ENCODE data around the gene BMPR1B.

DNA sequence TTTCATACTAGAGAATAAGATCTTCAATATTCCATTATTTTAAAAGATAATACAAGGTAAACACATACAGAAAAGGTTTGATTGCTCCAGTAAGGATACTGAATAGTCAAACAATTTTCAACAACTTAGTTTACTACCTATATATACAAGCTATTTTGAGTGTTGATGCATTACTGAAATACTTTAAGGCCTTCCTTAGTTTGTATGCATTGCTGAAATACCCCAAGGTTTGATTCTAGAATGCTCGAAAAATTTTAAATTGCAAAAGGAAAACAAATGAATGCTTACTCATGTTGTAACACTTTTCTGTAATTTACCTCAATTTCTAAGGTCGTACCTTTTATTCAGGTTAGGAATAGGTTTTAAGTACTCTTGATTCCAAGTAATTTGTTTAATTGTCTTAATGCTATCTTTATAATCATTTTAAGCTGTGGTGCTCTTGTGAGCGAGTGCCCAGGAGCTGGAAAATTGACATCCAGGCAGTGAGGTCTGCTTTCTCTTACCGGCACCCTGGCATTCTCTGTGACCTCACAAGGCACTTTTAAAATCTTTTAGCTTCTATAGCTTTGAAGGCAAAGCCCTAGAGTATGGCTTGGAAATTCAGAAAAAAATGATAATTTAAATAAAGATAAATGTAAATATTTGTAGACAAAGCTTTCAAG is 114.0 kb downstream of the BMPR1B start:
- TF ChIP-seq, protein P1, sequence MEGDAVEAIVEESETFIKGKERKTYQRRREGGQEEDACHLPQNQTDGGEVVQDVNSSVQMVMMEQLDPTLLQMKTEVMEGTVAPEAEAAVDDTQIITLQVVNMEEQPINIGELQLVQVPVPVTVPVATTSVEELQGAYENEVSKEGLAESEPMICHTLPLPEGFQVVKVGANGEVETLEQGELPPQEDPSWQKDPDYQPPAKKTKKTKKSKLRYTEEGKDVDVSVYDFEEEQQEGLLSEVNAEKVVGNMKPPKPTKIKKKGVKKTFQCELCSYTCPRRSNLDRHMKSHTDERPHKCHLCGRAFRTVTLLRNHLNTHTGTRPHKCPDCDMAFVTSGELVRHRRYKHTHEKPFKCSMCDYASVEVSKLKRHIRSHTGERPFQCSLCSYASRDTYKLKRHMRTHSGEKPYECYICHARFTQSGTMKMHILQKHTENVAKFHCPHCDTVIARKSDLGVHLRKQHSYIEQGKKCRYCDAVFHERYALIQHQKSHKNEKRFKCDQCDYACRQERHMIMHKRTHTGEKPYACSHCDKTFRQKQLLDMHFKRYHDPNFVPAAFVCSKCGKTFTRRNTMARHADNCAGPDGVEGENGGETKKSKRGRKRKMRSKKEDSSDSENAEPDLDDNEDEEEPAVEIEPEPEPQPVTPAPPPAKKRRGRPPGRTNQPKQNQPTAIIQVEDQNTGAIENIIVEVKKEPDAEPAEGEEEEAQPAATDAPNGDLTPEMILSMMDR (IDR thresholded peaks at IDR 0.05) = no peak
- TF ChIP-seq POLR2AphosphoS5 (IDR thresholded peaks at IDR 0.05) = no peak
- no peak for TF ChIP-seq EP300 (IDR thresholded peaks at IDR 0.05)
- TF ChIP-seq POLR2A (IDR thresholded peaks at IDR 0.05) = no peak
